NCI-H1092 treated with DMSO at 0.1 percent for 48 hours (cell line): ENCODE data around the gene NACC2.

Experiments
- DNase-seq: peaks from one replicate; lab custom pipeline; 2025; lab: John Stamatoyannopoulos, UW

The NACC2 gene

DNA sequence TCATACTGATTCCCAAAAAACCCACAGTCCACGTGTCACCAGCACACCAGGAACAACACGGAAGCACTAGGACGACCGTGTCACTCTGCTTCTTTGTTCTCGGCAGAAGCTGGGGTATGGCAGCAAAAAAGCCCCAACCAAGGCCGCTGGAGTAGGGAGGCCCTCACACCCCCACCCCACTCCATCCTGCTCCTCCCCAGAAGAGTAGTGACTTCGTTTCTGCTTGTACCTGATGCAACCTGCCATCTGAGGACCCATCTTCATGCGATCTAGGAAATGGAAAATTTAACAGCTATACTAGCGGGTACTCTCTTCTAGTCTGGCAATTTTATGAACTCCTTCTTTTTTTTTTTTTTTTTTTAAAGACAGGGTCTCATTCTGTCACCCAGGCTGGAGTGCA, 137.7 kb downstream of the NACC2 start:
- no peak for DNase-seq

DNA sequence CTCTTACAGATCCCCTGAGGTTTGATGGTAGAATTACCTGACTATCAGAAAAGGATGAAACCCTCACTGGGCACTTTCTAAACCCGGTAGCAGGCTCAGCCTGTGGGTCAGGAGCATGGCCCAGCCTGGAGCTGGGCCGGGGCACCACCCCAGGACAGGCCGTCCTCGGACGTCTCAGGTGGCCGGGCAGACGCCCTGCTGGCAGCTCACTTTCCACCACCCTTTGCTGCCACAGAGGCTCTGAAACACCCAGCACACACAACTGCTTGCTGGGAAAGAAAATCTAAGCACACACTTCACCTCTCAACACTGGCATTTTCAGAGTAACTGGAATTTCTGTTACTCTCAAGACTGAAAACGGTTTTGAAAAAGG, 138.3 kb downstream of the NACC2 start:
- DNase-seq, result no peak
